ENCODE measurements around the gene CNTNAP5.

The CNTNAP5 gene

GRCh38 chr2:124153713-124154112 is 128.6 kb downstream of the CNTNAP5 start:
- TF ChIP-seq CREB5 (CRISPR knock-in tag; IDR thresholded peaks at IDR 0.05; ENCODE audit: low read depth) (no peak), ZNF70 (CRISPR knock-in tag; IDR thresholded peaks at IDR 0.05) (no peak), POU6F1 (CRISPR knock-in tag; IDR thresholded peaks at IDR 0.05; ENCODE audit: borderline replicate concordance, low read depth) (no peak), ZFP30 (CRISPR knock-in tag; IDR thresholded peaks at IDR 0.05) (no peak), PPARA (CRISPR knock-in tag; IDR thresholded peaks at IDR 0.05; ENCODE audit: borderline replicate concordance) (no peak), ZNF8 (CRISPR knock-in tag; IDR thresholded peaks at IDR 0.05) (no peak)
- no peak for ATAC-seq

GRCh38 chr2:124159166-124159565 is 134.1 kb downstream of the CNTNAP5 start:
- TF ChIP-seq CSDC2 (CRISPR knock-in tag; IDR thresholded peaks at IDR 0.05) (no peak), SNAI2 (CRISPR knock-in tag; IDR thresholded peaks at IDR 0.05) (no peak), CSRNP3 (CRISPR knock-in tag; IDR thresholded peaks at IDR 0.05) (no peak), POU6F1 (CRISPR knock-in tag; IDR thresholded peaks at IDR 0.05; ENCODE audit: borderline replicate concordance, low read depth) (no peak), ZFP30 (CRISPR knock-in tag; IDR thresholded peaks at IDR 0.05) (no peak), ZNF70 (CRISPR knock-in tag; IDR thresholded peaks at IDR 0.05) (no peak), ARNTL (CRISPR knock-in tag; IDR thresholded peaks at IDR 0.05; ENCODE audit: borderline replicate concordance, low read depth) (no peak), TCF4 (CRISPR knock-in tag; IDR thresholded peaks at IDR 0.05; ENCODE audit: borderline replicate concordance) (no peak), PPARA (CRISPR knock-in tag; IDR thresholded peaks at IDR 0.05; ENCODE audit: borderline replicate concordance) (no peak), ZFP3 (CRISPR knock-in tag; IDR thresholded peaks at IDR 0.05) (no peak), TSHZ2 (CRISPR knock-in tag; IDR thresholded peaks at IDR 0.05) (no peak), ZC3H10 (CRISPR knock-in tag; IDR thresholded peaks at IDR 0.05) (no peak), OSR1 (CRISPR knock-in tag; IDR thresholded peaks at IDR 0.05) (no peak), ESRRG (CRISPR knock-in tag; IDR thresholded peaks at IDR 0.05) (no peak), CREB5 (CRISPR knock-in tag; IDR thresholded peaks at IDR 0.05; ENCODE audit: low read depth) (no peak), RARB (CRISPR knock-in tag; IDR thresholded peaks at IDR 0.05) (no peak), ZNF565 (CRISPR knock-in tag; conservative IDR thresholded peaks at IDR 0.05; ENCODE audit: low read depth) (no peak), ZNF8 (CRISPR knock-in tag; IDR thresholded peaks at IDR 0.05) (no peak)
- ATAC-seq = no peak

GRCh38 chr2:124161542-124161941 is 136.5 kb downstream of the CNTNAP5 start:
- ATAC-seq = no peak

More at GRCh38 chr2:124161542-124161941, 136.5 kb downstream of the CNTNAP5 start:
- TF ChIP-seq ZNF565 (CRISPR knock-in tag; conservative IDR thresholded peaks at IDR 0.05; ENCODE audit: low read depth) (no peak), OSR1 (CRISPR knock-in tag; IDR thresholded peaks at IDR 0.05) (no peak), CSDC2 (CRISPR knock-in tag; IDR thresholded peaks at IDR 0.05) (no peak), SNAI2 (CRISPR knock-in tag; IDR thresholded peaks at IDR 0.05) (no peak), TCF4 (CRISPR knock-in tag; IDR thresholded peaks at IDR 0.05; ENCODE audit: borderline replicate concordance) (peak; percentile 53; the same call in 1 of the 2 replicates)

Data from SK-N-SH treated with all-trans-retinoic acid at 6 μM for 48 hours (cell line).